SK-N-SH (cell line): ENCODE measurements around the gene LRRC46. TPM values are rescaled to one million over a fixed set of nuclear protein-coding genes. Genes with fewer than 3 reads are reported as not detected.

Experiments
- CTCF ChIA-PET: fragments of 300-600, 350-600 bp; formaldehyde crosslinking; extraction: SDS; loops from one replicate; lab custom pipeline; 2021; lab: Yijun Ruan, JAX
- POLR2A ChIA-PET: fragments of 350-600 bp; sonication (Branson Sonifier 250); formaldehyde crosslinking; extraction: SDS; loops from one replicate; lab custom pipeline; 2020; ENCODE audit warnings: antibody characterized with exemption, inconsistent platforms; lab: Yijun Ruan, JAX
- DNase-seq: peaks from one replicate; pipeline ENCODE4 v3.0.0; 2012
- H2AFZ ChIP-seq: fragments of 200-600 bp; sonication (generic); 2 replicates; pipeline ENCODE4 v1.8.1; 2016; ENCODE audit warnings: antibody characterized with exemption, mild to moderate bottlenecking, low read depth
- H3F3A ChIP-seq: fragments of 200-600 bp; sonication (generic); replicated peaks from 2 replicates; pipeline ENCODE3; 2016; ENCODE audit warnings: antibody characterized with exemption, mild to moderate bottlenecking; ENCODE audit not compliant: insufficient read depth
- H3K27ac ChIP-seq, 2 experiments: fragments of 200-500 bp in 1 of 2; fragments of 200-600 bp in 1 of 2; sonication (Bioruptor generic) in 1 of 2; sonication (generic), shearing (Covaris generic) in 1 of 2; 2 replicates each; pipeline versions ENCODE4 v1.5.1 to v1.6.1; 2014 to 2016; ENCODE audit warnings: low read depth in 2 of 2, inconsistent platforms in 1 of 2, low read length in 1 of 2, mild to moderate bottlenecking in 1 of 2, mixed read lengths in 1 of 2
- H3K27me3 ChIP-seq: fragments of 200-600 bp; sonication (generic), shearing (Covaris generic); 2 replicates; pipeline ENCODE4 v1.6.1; 2016; ENCODE audit warnings: mixed run types; ENCODE audit not compliant: insufficient read depth
- H3K36me3 ChIP-seq, 2 experiments: fragments of 200-500 bp in 1 of 2; fragments of 200-600 bp in 1 of 2; sonication (Bioruptor generic) in 1 of 2; sonication (generic) in 1 of 2; replicated peaks in 1 of 2; 2 replicates each; pipeline versions ENCODE3 to v1.5.1; 2014 to 2016; ENCODE audit warnings: low read length in 1 of 2, mild to moderate bottlenecking in 1 of 2; ENCODE audit not compliant: insufficient read depth in 2 of 2, control insufficient read depth in 1 of 2
- H3K4me1 ChIP-seq, 2 experiments: fragments of 200-500 bp in 1 of 2; fragments of 200-600 bp in 1 of 2; sonication (Bioruptor generic) in 1 of 2; sonication (generic), shearing (Covaris generic) in 1 of 2; 2 replicates each; pipeline versions ENCODE4 v1.5.1 to v1.6.1; 2014 to 2016; ENCODE audit warnings: low read depth in 1 of 2, low read length in 1 of 2, mixed run types in 1 of 2; ENCODE audit not compliant: insufficient read depth in 2 of 2, control insufficient read depth in 1 of 2
- H3K4me2 ChIP-seq: fragments of 200-600 bp; sonication (generic), shearing (Covaris generic); 2 replicates; pipeline ENCODE4 v1.6.1; 2017; ENCODE audit warnings: mixed run types
- H3K4me3 ChIP-seq, 2 experiments: fragments of 200-500 bp in 1 of 2; fragments of 200-600 bp in 1 of 2; sonication (Bioruptor generic) in 1 of 2; sonication (generic), shearing (Covaris generic) in 1 of 2; 2 replicates each; pipeline versions ENCODE4 v1.5.1 to v1.8.1; 2014 to 2016; ENCODE audit warnings: low read depth in 2 of 2, inconsistent platforms in 1 of 2, low read length in 1 of 2, mild to moderate bottlenecking in 1 of 2, mixed read lengths in 1 of 2, moderate library complexity in 1 of 2
- H3K79me2 ChIP-seq: fragments of 200-600 bp; sonication (generic); 2 replicates; pipeline ENCODE4 v1.8.1; 2017; ENCODE audit warnings: mild to moderate bottlenecking; ENCODE audit not compliant: insufficient read depth
- H3K9ac ChIP-seq: fragments of 200-600 bp; sonication (generic); 2 replicates; pipeline ENCODE4 v1.6.1; 2017; ENCODE audit warnings: mixed run types
- H3K9me2 ChIP-seq: fragments of 200-600 bp; sonication (generic); 2 replicates; pipeline ENCODE4 v1.6.1; 2017; ENCODE audit warnings: mixed run types
- H3K9me3 ChIP-seq: fragments of 200-600 bp; sonication (generic); 2 replicates; pipeline ENCODE4 v1.6.1; 2017; ENCODE audit warnings: mixed run types, mild to moderate bottlenecking, moderate library complexity
- H4K20me1 ChIP-seq: fragments of 200-600 bp; sonication (generic); 2 replicates; pipeline ENCODE4 v1.6.1; 2017; ENCODE audit warnings: mild to moderate bottlenecking, mixed run types; ENCODE audit not compliant: insufficient read depth
- CHD2 ChIP-seq: fragments of 150-350 bp; IDR thresholded peaks from 2 replicates; pipeline ENCODE4 v1.6.1; 2018; ENCODE audit warnings: low read length; ENCODE audit not compliant: partially characterized antibody
- EP300 ChIP-seq, 2 experiments: IDR thresholded peaks; 2 replicates each; pipeline versions ENCODE4 v1.4.0 to v1.6.1; 2012; ENCODE audit warnings: borderline replicate concordance in 1 of 2, low read depth in 1 of 2, low read length in 1 of 2
- EZH2phosphoT487 ChIP-seq: fragments of 200-600 bp; sonication (generic); IDR thresholded peaks from 2 replicates; pipeline ENCODE4 v1.6.1; 2017; ENCODE audit warnings: low read depth, mixed run types, mild to moderate bottlenecking, antibody characterized with exemption, moderate library complexity, borderline replicate concordance
- FOXJ3 ChIP-seq: sonication (generic); formaldehyde crosslinking; IDR thresholded peaks from 2 replicates; pipeline ENCODE4 v1.5.1; 2020; ENCODE audit warnings: mild to moderate bottlenecking, missing genetic modification reagents
- FOXM1 ChIP-seq: IDR thresholded peaks from 2 replicates; pipeline ENCODE4 v1.4.0; 2012; ENCODE audit warnings: low read depth, mild to moderate bottlenecking
- GABPA ChIP-seq: IDR thresholded peaks from 2 replicates; pipeline ENCODE4 v1.4.0; 2012; ENCODE audit warnings: low read depth, mild to moderate bottlenecking
- GATA2 ChIP-seq: sonication (generic); formaldehyde crosslinking; IDR thresholded peaks from 2 replicates; pipeline ENCODE4 v1.5.0; 2020; ENCODE audit warnings: mild to moderate bottlenecking, missing genetic modification reagents
- JUND ChIP-seq: IDR thresholded peaks from 2 replicates; pipeline ENCODE4 v1.4.0; 2012
- MAX ChIP-seq: IDR thresholded peaks from 2 replicates; pipeline ENCODE4 v1.4.0; 2012; ENCODE audit warnings: low read depth
- MEF2A ChIP-seq: IDR thresholded peaks from 2 replicates; pipeline ENCODE4 v1.4.0; 2012; ENCODE audit warnings: low read depth, borderline replicate concordance
- MXI1 ChIP-seq: IDR thresholded peaks from 2 replicates; pipeline ENCODE4 v1.6.1; 2012; ENCODE audit warnings: mild to moderate bottlenecking, low read depth, low read length, improper control_type of control experiment
- NFIC ChIP-seq: IDR thresholded peaks from 2 replicates; pipeline ENCODE4 v1.4.0; 2012; ENCODE audit warnings: borderline replicate concordance
- NRF1 ChIP-seq: IDR thresholded peaks from 2 replicates; pipeline ENCODE4 v1.6.1; 2012; ENCODE audit warnings: low read depth, mild to moderate bottlenecking, low read length
- RCOR1 ChIP-seq: fragments of 150-350 bp; IDR thresholded peaks from 2 replicates; pipeline ENCODE4 v1.6.1; 2017; ENCODE audit warnings: antibody characterized with exemption, low read length
- REST ChIP-seq: IDR thresholded peaks from 2 replicates; pipeline ENCODE4 v1.6.1; 2012; ENCODE audit warnings: mild to moderate bottlenecking, low read depth, low read length, moderate library complexity
- RFX5 ChIP-seq: IDR thresholded peaks from 2 replicates; pipeline ENCODE4 v1.6.1; 2012; ENCODE audit warnings: mild to moderate bottlenecking, improper control_type of control experiment, low read length
- RXRA ChIP-seq: IDR thresholded peaks from 2 replicates; pipeline ENCODE4 v1.4.0; 2012; ENCODE audit warnings: low read depth, mild to moderate bottlenecking, borderline replicate concordance
- TCF12 ChIP-seq: IDR thresholded peaks from 2 replicates; pipeline ENCODE4 v1.4.0; 2012
- TEAD4 ChIP-seq: IDR thresholded peaks from 2 replicates; pipeline ENCODE4 v1.4.0; 2012; ENCODE audit warnings: mild to moderate bottlenecking, borderline replicate concordance; ENCODE audit not compliant: insufficient read depth
- USF1 ChIP-seq: IDR thresholded peaks from 2 replicates; pipeline ENCODE4 v1.4.0; 2012; ENCODE audit warnings: low read depth, borderline replicate concordance
- YY1 ChIP-seq: IDR thresholded peaks from 2 replicates; pipeline ENCODE4 v1.4.0; 2012; ENCODE audit warnings: low read depth, mild to moderate bottlenecking
- WGBS: methylation state at CpG from one replicate; pipeline ENCODE4 v1.1.6; 2017; ENCODE audit warnings: low lambda C conversion rate; 5-methylcytosine and 5-hydroxymethylcytosine counted together
- polyA plus RNA-seq, 3 experiments: library from polyadenylated mRNA; depleted of rRNA; stranded (reverse); fragments of >200 nt; gene quantifications; 2 replicates each; pipeline ENCODE4 v1.2.3, GENCODE V29; 2012

The LRRC46 gene
- polyA plus RNA-seq, 1 of the 3 experiments (the other 2 are of a cell fraction), result 1.6 TPM

DNA sequence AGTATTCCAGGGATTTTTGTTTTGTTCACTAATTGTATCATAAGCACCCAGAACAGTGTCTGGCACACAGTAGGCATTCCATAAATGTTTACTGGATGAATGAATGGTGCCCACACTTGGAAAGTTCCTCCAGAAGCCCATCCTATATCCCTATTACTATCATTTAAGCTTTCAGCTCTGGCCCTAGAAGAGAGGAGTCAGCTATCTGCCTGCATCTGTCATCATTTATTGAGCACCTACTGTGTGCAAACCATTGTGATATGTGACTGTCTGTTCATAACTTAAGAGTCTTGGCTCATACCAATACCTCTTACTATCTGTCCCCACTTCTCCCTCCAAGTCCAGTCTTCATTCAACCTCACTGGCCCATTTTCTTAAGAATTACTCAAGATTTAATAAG lies 39.6 kb downstream of the LRRC46 start:
- no peak overlapping the region for H3K9ac ChIP-seq
- TF ChIP-seq GABPA (no peak), MEF2A (no peak), TCF12 (no peak), RXRA (no peak), YY1 (no peak), FOXM1 (no peak), GATA2 (CRISPR knock-in tag) (no peak), NRF1 (no peak), JUND (no peak), CHD2 (no peak), NFIC (no peak), MAX (no peak), EP300 (IDR thresholded peaks at IDR 0.05; ENCODE audit: borderline replicate concordance in 1 of 2, low read depth in 1 of 2, low read length in 1 of 2) (no peak), FOXJ3 (CRISPR knock-in tag) (no peak), EZH2phosphoT487 (no peak)
- no peak overlapping the region for H3K4me2 ChIP-seq
- ChIA-PET POLR2A (no interaction called here), CTCF (interaction anchor here (0.7 to 9.4 kb wide), 6 partner anchors 9 to 30 kb away, joined by 3 to 108 read pairs (median 4); partner anchors contain the start of genes SCRN2 and SP6)
- no peaks in the 10 kb centered on the region for H3F3A ChIP-seq
- H3K79me2 ChIP-seq, result no peaks in the 10 kb centered on the region
- no peaks in the 10 kb centered on the region for H3K4me1 ChIP-seq
- no peak overlapping the region for H3K4me3 ChIP-seq
- no peak overlapping the region for H2AFZ ChIP-seq
- no peaks in the 10 kb centered on the region for H3K36me3 ChIP-seq
- H3K9me3 ChIP-seq, result no peaks in the 10 kb centered on the region
- H3K9me2 ChIP-seq, result no peaks in the 10 kb centered on the region
- H3K27ac ChIP-seq, result no peak overlapping the region
- no peaks in the 10 kb centered on the region for H4K20me1 ChIP-seq
- no peak for DNase-seq
- H3K27me3 ChIP-seq, result peaks cover 61% of the 10 kb centered on the region

DNA sequence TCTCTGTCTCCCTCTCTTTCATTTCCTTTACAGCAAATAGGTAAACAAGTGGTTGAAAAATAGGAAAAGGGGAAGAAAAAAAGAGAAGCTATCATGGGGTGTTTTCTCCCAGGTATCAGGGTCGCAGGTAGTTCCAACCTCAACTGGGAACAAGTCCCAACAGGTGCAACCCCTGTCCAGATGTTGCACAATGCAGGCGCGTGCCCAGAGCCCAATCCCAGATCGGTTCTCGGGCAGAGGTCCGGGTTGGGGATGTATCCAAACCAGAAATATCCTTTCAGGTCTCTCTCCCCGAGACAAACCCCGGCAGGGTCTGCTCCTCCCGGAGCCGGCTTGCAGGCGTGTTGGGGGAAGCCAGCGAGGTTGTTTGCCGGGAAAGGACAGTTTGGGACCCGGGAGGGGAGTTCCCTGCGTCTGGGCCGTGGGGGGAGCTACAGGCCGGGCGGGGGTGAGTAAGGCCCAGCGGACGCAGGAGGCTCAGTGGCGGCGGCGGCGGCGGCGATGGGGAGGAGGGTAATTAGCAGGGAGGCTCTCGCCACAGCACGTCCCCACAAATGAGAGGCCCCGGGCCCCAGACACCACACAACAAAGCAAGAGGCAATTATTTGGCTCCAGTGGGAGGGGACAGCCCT lies 40.7 kb downstream of the LRRC46 start:
- peaks cover 61% of the 10 kb centered on the region for H3K27me3 ChIP-seq
- no peaks in the 10 kb centered on the region for H3F3A ChIP-seq
- ChIA-PET POLR2A (no interaction called here), CTCF (interaction anchor here (0.9 to 9.4 kb wide), 9 partner anchors 10 to 31 kb away, joined by 3 to 108 read pairs (median 5); partner anchors contain the start of genes SCRN2 and SP6)
- no peaks in the 10 kb centered on the region for H3K9me2 ChIP-seq
- DNase-seq, result no peak
- no peak overlapping the region for H3K27ac ChIP-seq
- H3K4me2 ChIP-seq, result no peak overlapping the region
- H3K36me3 ChIP-seq, result no peaks in the 10 kb centered on the region
- no peaks in the 10 kb centered on the region for H3K9me3 ChIP-seq
- H3K79me2 ChIP-seq, result no peaks in the 10 kb centered on the region
- no peak overlapping the region for H2AFZ ChIP-seq
- no peak for TF ChIP-seq FOXJ3 (CRISPR knock-in tag)
- TF ChIP-seq YY1, result no peak
- TF ChIP-seq GATA2 (CRISPR knock-in tag), result no peak
- no peak for TF ChIP-seq RFX5
- TF ChIP-seq MAX, result no peak
- no peak for TF ChIP-seq GABPA
- no peak for TF ChIP-seq USF1
- no peak for TF ChIP-seq CHD2
- no peak for TF ChIP-seq REST
- TF ChIP-seq NRF1, result no peak
- no peak for TF ChIP-seq MEF2A
- no peak for TF ChIP-seq RCOR1
- TF ChIP-seq JUND, result no peak
- no peak for TF ChIP-seq FOXM1
- TF ChIP-seq MXI1, result no peak
- no peak for TF ChIP-seq TEAD4
- H3K4me3 ChIP-seq, result no peak overlapping the region
- no peaks in the 10 kb centered on the region for H3K4me1 ChIP-seq
- H4K20me1 ChIP-seq, result no peaks in the 10 kb centered on the region
- H3K9ac ChIP-seq, result no peak overlapping the region
- 45% methylated on average over 29 of the region's 29 CpGs for WGBS
